SH-SY5Y (cell line): ENCODE measurements around the gene ADAMTS17.

Experiments used
- GATA2 ChIP-seq: IDR thresholded peaks from 2 replicates; pipeline ENCODE4 v1.6.1; 2011; ENCODE audit warnings: mild to moderate bottlenecking, low read depth, low read length
- GATA3 ChIP-seq: IDR thresholded peaks from 2 replicates; pipeline ENCODE4 v1.6.1; 2011; ENCODE audit warnings: low read depth, mild to moderate bottlenecking, low read length, moderate library complexity

DNA sequence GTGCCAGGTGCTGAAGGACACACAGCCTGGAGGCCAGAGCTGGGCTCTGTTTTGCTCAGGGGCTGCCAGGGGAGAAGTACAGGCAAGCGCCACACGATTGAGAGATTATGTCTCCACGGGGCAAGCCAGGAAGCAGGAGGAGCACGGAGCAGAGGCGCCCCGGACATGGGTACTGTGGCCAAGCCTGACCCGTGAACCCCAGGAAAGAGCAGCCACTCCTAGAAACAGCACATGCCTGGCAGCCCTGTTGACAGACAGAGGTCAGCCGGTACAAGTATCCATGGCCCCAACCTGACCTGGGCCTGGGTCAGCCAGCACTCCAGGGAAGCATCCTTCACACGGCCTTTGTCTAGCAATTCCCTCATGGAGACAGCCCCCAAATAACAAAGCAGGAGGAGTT lies 89.4 kb downstream of the ADAMTS17 start:
- no peak for TF ChIP-seq GATA2
- no peak for TF ChIP-seq GATA3
